NCI-H510A (cell line): ENCODE measurements around the gene NFIA.

Experiments
- DNase-seq: peaks from one replicate; lab custom pipeline; 2025; lab: John Stamatoyannopoulos, UW

Gene NFIA

DNA sequence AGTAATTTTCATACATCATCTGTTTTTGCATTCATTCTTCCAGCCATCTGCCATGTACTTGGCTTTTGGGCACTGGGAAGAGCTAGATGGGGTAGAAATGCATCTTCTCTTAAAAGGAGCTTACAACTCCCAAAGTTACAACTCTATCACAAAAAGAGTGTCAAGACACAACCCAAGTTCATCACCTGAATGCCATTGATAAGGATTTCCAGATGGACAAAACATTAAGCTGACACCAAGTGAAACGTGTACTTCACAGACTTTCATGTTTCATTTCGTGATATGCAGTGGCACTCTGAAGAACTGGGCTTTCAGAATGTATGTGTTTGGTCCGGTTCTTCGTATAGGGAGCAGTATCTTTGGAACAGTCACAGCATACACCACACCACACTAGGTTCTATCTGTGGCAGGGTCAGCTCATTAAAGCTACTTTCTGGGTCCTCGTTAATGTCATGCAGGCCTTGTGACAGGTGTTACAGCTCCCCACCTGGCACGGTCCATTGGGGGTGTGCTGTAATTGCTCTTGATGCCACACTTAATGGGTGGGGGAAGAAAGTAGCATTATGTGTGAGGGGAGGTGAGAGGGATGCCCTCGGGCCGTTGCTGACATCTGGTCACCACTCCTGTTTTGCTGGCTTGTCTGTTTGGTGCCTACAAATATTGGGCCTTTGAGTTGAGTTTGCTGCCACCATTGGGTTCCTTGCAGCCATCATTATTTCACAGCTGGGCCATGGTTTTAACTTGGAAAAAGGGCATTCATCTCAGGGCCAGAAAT lies 164.9 kb downstream of the NFIA start:
- DNase-seq = no peak

DNA sequence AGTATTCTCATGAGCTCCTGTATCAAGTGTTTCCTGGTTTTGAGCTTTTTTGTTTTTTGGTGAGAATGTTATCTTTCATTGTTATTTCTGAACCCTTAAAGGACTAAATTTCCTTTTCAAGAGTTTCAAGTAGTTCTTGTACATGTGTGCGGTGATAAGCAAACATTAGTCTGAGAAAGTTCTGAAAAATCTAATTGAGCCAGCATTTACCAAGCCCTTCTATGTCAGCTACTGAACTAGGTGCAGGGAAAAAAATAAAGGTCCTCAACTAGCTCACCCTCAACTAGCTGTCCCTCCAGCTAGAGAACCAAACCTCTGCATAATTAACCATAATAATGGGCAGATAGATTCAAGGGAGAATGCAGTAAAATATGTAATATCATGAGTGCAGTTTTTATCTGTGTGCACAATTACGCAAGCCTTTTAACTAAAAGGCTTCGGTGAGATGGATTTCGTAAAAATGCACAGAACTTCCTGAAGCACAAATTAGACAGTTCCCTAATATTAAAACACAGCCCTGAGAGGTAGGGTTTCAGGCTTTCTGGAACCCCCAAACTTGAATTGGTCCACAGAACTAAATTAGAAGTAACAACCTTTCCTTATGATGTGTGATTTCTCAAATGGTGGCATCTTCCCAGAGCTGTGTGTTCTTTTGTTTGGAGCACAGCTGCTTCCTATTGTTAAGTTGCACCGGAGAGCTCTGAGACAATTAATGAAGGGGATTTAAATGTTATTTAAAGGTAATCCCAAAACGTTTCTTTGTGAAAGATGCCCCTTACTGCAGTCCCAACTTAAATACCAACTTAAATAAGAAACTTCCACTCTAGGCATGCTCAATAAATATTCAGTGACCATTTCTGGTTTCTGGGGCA lies 165.8 kb downstream of the NFIA start:
- DNase-seq = no peak

DNA sequence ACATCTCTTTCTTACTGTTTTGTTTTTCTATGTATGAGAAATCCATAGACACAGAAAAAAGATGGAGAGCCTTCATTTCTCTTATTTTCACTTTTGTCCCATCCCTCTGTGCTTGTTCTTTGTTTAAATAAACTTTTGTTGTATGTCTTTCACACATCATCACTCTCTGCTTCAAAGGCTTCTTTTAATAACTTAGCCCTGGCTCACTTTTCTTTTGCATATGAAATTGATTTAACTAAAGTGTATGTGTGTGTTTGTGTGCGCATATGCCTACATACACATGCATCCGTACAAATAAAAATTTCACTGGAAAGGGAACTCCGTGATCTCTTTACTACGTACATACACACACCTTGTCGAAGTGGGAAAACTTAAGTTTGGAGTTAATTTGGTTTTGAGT lies 168.6 kb downstream of the NFIA start:
- DNase-seq = no peak

DNA sequence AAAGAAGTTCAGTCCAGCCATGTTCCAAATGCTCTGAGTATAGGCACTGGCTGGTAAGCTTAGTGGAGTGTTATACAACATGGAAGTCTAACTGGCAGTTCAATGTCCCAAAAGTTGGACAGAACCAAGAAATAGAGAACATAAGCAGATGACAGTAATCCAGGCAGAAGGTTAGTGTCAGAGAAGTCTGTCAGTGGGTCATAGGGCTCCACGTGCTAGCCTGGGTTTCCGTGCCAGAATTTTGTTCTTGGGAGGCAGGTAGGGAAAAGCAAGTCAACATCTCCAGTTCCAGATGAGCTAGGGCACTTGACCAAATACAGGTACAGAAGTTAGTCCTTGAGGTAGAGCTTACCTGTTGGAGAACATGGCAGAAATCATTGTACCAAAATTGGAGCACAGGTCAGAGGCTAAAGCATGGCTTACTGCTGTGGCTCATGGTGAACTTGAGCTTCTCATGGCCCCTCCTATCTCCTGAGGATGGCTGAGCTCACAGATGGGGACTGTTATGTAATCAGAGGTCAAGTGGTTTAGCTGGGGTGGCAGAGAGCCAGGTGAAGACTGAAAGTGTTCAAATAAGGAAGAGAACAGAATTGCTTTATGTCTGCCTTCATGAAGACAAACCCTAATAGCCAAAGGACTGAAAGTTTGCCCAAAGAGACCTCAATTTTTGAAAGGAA lies 170.8 kb downstream of the NFIA start:
- DNase-seq = peak; percentile 80

DNA sequence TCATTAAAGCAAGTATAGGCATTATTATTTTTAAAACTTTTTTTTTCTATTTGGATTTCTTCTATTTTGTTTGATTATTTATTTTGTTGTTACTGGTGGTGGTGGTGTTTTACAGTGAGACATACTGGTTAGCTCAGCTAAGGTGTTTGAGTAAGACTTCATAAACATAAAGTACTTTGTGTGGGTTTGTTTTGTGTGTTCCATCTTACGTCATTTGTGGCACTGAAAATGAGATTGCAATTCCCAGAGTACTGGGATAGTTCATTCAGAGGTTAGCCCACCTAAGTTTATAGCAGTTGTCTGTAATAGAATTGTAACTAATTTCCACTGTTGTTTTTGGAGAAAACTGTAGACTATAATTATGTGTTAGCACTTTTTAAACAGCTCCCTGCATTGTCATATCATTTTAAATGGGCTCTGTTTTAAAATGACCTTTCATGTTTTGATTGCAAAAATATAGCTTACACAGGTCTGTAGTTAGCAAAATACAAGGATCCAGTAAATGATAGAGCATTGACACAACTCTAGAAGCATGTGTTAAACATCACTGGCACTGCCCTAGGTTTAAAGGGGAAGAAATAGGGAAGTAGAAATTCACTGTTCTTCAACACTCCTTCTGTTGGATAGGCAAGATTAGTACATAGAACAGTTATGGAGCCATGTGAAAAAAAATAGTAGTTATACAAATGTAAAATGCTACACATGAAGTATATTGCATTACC lies 171.7 kb downstream of the NFIA start:
- no peak for DNase-seq

DNA sequence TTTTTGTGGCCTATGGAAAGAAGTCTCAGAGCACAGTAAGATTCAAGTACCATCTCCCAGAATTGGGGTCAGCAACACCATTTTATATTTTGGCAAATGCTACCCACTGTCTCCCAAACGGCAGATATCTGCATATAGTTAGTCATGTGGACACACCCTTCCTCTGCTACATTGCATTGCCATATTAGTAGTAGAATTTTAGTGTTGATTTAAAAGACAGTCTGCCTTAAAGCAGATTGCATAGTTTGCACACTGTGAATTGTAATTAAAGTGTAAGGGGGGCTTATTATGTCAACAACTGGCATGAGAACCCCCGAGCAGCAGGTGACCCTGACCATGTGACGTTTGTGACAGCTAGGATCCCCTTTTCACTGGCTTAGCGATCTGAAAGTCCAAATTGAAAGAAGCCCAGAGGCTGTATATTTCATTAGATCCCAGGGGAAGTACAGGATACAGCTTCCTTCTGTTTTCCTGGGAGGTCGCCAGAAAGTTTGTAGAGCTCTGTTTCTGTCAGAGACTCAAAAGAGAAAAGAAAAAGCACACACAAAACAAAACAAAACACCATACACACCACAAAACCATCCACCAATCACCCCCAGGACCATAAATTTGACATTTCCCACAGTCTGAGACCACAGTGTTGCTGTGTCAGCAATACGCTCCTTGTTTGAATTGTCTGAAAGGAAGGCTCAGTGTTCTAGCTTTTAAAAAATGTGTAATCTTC lies 172.4 kb downstream of the NFIA start:
- DNase-seq = no peak

DNA sequence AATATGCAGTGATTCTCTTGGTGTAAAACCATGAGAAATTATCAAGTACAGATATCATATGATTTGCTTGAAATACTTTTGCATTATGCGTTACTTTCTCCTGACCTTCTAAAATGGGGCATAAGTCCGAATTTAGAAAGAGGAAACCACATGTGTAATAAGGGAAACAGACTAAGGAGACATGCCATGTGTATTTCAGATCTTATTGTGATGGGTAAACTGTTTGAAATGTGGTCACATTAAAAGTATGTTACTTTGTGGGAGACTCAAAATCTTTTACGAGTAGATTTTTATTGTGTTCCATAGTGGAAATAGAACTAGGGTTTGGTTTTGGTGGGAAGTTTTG lies 173.0 kb downstream of the NFIA start:
- DNase-seq = no peak

DNA sequence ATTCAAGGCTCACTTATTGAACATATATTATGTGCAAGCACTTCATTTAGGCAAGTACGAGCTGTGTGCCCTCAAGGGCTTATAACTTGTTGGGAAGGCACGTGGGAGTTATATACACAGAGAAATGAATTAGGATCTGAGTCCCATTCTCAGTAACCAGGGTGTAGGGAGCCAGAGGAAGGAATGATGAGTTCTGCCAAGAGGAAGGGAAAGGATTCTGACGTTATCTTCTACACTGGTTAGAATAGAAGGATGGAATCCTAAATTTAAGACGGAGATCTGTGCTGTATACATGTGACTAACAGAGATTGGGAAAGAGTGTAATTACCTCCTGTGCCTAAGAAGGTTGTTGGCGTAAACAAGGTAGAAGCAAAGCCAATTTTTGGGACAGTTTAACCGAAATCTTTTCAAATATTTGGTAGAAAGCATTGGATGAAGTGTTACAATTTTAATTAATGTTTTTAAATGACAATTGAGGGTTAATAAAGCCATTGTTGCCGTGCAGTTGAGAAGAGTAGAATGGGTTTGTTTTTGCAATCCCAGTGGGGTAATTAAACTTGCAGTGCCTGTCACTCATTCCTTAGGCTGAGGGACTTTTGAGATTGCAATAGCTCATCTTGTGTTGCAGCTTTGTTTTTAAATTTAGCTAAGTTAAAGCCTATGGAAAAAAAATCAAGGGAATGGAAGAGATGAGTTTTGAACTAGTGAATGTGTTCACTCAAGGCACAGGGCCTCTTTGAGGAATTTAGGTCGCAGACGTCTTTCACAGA lies 177.2 kb downstream of the NFIA start:
- DNase-seq = no peak

DNA sequence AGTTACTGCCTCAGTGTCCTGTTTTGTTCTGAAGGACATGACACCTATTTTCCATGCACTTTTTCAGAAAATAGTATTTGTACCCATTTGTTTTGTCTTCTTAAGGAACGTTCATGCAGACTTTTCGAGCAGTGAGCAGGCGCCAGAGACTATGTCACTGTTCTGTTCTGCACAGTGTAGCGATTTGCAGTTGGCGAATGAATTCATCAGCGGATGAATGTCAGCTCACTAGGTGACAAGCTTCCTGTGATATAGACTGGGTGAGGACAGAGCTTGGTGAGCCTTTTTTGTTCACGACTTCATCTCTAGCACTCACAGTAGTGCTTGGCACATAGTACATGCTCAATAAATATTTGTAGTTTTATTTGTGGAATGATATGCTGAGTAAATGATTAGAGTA lies 177.8 kb downstream of the NFIA start:
- DNase-seq = no peak

DNA sequence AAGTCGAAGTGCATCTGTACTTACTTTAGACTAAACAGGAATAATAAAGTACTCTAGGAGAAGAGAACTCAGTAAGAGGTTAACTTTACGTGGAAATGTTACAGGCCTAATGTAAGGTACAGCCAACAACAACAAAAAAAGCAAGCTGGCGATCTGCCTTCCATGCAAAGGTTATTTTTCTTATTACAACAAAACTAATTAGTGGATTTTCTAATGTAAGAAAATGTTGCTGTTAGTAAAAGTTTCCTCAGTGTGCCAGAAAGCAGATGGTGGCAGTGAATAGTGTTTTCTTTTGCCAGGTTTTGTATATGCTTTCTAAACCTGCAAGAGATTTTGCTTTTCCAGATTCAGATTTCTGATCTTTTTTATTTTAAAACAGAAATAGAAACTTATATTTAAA lies 179.2 kb downstream of the NFIA start:
- no peak for DNase-seq

DNA sequence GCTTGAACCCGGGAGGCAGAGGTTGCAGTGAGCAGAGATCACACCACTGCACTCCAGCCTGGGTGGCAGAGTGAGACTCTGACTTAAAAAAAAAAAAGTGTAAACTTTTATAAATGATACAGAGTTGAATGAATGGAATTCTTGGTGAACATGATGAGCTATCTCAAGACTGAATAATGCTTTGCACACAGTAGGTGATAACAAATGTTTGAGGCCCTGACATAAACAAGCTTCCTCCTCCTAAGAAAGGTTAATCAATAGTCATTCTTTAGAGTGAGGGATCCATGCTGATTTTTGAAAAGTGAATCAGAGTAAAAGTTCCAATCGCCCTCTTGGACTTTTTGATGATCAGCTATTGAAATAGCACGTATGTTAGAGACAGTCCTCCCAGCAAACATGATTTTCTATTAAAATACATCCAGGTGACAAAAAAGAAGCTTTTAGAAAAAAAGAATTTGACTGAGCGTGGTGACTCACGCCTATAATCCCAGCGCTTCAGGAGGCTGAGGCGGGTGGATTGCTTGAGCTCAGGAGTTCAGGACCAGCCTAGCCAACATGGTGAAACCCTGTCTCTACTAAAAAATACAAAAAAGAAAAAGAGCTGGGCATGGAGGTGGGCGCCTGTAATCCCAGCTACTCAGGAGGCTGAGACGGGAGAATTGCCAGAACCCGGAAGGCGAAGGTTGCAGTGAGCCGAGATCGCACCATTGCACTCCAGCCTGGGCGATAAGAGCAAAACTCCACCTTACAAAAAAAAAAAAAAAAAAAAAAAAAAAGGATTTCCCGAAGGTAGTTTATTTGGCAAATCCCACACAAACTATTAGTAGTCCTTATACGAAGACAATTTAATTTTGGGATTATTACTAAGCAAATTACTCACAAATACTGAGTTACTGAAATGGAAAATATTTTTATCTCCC lies 181.8 kb downstream of the NFIA start:
- DNase-seq = no peak

DNA sequence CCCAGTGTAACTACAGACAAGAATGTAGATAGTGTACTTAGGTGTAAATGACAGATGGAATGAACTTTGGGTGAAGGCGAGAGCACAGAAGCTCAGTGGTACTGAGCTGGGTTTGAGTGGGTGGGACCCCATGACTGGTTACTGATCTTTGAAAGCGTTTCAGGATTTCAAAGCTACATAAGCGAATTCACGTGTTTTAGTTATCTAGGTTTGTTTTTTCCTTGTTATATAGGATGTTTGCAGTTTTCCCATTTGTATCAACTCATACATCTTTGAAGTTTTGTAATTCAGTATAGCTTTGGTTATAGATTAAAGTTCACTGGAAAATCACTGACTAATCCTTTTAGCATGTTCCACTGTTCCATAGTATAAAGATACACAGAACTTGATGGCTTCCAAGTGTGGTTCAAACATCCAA lies 182.5 kb downstream of the NFIA start:
- DNase-seq = no peak

DNA sequence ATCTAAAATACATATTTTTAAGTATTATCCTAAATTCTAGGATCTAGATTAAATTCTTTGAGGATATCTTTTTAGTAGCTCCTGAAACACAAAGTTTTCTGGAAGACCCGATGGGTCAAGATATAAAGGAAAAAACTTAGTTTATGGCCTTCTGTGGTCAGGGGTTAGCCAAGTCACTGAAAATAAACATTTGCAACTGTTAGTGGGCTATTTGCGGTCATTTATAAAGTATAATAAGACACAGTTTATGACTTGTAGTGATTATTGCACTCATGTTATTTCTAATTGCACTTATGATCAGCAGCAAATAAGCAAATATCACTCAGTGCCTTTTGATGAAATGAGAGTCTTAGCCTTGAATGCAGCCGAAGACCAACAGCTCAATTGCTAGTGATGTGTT lies 183.3 kb downstream of the NFIA start:
- DNase-seq = no peak

DNA sequence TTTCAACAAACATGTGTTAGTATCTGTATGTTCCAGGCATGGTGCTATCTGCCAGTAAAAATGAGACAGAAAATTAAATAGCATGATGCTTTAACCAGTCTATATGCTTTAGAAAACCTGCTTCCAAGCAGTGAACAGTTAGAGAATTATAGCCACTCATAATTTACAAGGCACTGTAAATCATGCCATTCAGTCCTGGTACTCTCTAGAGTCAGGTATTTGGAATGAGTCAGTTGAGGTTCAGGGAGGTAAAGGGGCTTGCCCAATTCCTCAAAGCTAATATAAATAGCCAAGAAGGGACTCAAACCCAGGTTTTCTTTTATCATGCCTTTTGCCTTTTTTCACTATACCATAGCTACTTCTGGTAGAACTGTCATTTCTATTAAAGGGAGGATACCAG lies 184.4 kb downstream of the NFIA start:
- no peak for DNase-seq

DNA sequence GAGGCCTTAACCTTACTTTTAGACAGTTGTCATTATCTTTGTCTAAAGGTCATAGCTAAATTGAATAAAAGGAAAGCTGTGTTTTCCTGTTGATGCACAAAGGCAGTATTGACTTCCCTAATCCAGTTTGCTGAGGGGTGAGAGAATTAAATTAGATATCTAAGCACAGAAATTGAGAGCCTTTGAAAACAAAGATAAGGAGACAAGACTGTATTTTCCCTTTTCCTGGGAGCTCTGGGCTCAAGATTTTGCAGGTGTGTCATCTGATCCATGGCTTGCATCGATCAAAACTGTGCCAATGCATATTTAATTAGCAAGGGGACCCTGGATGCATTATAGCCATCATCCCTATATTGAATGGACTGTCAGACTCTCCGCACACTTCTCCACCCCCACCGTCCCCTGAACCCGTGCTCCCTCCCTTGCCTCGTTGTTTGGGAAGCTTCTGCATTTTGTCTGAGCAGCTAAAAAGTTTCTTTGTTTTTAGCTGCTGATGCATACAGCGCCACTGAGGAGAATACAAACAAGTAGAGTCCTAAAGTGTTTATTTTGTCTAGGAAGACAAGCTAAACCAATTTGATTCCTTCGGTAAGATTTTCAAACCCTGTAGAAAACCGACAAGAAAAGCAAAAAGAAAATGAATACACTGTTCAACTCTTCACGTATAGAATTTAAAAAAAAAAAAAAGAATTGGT lies 186.3 kb downstream of the NFIA start:
- no peak for DNase-seq

DNA sequence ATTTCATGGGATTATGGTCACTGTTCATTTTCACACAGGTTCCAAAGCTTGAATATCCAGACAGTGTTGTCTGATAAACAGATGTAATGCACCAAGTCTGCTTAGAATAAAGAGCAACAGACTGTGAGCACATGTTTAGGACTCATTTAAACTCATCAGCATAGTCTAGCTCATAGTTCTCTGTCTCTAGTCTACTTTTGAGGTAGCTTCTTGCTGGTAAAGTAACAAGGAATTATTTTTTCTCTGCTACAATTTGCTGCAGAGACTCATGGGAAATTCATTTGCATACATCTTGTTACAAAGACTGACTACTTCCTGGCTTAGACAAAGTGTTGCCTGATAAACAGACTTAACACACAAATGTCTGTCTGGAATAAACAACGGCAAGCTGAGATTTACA lies 187.2 kb downstream of the NFIA start:
- DNase-seq = no peak

DNA sequence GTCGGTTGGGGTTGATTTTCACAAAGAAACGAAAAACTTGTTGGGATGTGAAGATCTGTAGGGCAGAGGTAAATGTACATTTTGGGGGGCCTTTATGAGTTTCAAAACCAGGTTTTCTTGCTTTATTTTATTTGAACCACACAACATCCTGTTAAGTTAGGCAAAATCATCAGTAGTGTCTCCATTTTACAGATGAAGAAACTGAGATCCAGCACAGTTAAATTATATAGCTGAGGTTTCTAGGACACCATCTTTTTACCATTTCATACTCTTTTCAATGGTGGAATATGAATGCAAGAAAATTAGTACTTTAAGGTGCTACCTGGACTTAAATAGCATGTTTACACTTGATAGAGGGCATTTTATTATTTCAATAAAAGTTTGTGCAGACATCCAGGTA lies 187.7 kb downstream of the NFIA start:
- no peak for DNase-seq

DNA sequence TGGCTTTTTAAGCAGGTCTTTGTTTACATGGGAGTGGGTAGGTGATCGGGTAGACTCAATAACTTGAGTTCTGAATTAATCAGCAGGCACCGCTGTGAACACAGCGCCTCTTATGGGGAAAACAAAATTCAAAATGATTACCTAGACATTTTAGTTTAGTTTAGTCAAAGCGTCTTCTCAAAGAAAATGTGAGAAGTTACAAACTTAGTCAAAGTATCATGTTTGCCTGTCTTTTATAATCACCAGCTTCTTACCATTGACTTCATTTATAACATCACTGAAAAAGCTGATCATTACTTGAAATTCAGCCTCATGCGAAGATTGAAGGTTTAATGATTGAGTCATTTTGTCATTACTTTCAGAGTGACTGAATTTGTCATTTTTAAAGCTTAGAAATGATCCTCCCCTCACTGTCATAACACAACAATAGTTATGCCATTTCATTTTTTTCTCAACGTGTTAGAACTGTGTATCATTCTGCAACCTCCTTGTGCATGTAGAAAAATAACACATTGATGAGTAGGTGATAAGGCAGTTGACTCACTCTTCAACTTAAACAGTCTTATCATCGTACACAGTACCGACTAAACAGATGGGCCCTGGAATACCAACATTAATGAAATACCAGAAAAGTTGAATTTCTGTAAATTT lies 188.5 kb downstream of the NFIA start:
- no peak for DNase-seq

DNA sequence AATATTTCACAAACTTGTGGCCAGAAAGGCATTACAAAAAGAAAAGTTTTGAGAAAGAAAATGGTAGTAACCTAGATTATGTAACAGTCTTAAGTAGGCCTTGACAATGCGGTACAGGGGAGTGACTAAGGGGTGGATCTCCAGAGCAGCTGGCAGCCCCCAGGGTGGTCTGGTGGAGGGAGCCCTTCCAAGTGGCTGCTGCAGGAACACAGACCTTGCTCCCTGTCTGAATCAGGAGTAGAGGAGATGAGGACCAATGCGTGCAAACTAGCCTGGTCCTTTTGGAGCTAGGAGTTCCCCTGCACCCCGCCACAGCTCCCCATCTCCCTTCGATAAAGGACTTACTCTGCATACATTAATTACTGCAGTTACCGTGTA lies 189.0 kb downstream of the NFIA start:
- no peak for DNase-seq
